ENCODE measurements around the gene OR4C46.
"Not testable (repeated sequence)": the region's sequence is repeated elsewhere in the genome, so short reads cannot be mapped to it uniquely, and the experiment has no call there.

Gene OR4C46

GRCh38 chr11:54603898-54604297 lies at the start of gene OR4C46:
TSS of gene OR4C46 (minus strand) at chr11:54603998. CDS start at chr11:54603998, 0 bp downstream.
- Histone ChIP-seq H3K9me3 (ENCODE audit: control insufficient read depth, insufficient read depth, low read length) (peaks cover 6% of the 10 kb centered on the region), H3K27me3 (ENCODE audit: control insufficient read depth, insufficient read depth, low read length) (no peaks in the 10 kb centered on the region)

GRCh38 chr11:54645606-54646005 lies 41.8 kb upstream of the OR4C46 start:
- H3K27me3 ChIP-seq (ENCODE audit: control insufficient read depth, insufficient read depth, low read length); H3K4me1 ChIP-seq (ENCODE audit: control insufficient read depth, insufficient read depth, low read length); H3K4me3 ChIP-seq (ENCODE audit: low read depth, low read length); H3K36me3 ChIP-seq (ENCODE audit: control insufficient read depth, insufficient read depth, low read length); H3K9me3 ChIP-seq (ENCODE audit: control insufficient read depth, insufficient read depth, low read length); H3K9ac ChIP-seq (ENCODE audit: low read depth, low read length): not testable (repeated sequence)

More at GRCh38 chr11:54603898-54604297, at the start of gene OR4C46:
- no peaks in the 10 kb centered on the region for H3K36me3 ChIP-seq (ENCODE audit: control insufficient read depth, insufficient read depth, low read length)
- H3K9ac ChIP-seq (ENCODE audit: low read depth, low read length) = no peak within 1 kb of the TSS
- H3K4me3 ChIP-seq (ENCODE audit: low read depth, low read length) = no peak within 1 kb of the TSS
- no peaks in the 10 kb centered on the region for H3K4me1 ChIP-seq (ENCODE audit: control insufficient read depth, insufficient read depth, low read length)

- H3K27me3 ChIP-seq (ENCODE audit: control insufficient read depth, insufficient read depth, low read length); H3K9ac ChIP-seq (ENCODE audit: low read depth, low read length); H3K4me3 ChIP-seq (ENCODE audit: low read depth, low read length); H3K36me3 ChIP-seq (ENCODE audit: control insufficient read depth, insufficient read depth, low read length); H3K4me1 ChIP-seq (ENCODE audit: control insufficient read depth, insufficient read depth, low read length): not testable (repeated sequence)
- peaks cover 14% of the 10 kb centered on the region for H3K9me3 ChIP-seq (ENCODE audit: control insufficient read depth, insufficient read depth, low read length)
Observed at GRCh38 chr11:54561439-54561838, 42.4 kb downstream of the OR4C46 start.

- Histone ChIP-seq H3K9me3 (ENCODE audit: control insufficient read depth, insufficient read depth, low read length) (peaks cover 14% of the 10 kb centered on the region), H3K4me1 (ENCODE audit: control insufficient read depth, insufficient read depth, low read length) (no peaks in the 10 kb centered on the region), H3K27me3 (ENCODE audit: control insufficient read depth, insufficient read depth, low read length) (no peaks in the 10 kb centered on the region), H3K36me3 (ENCODE audit: control insufficient read depth, insufficient read depth, low read length) (no peaks in the 10 kb centered on the region), H3K9ac (ENCODE audit: low read depth, low read length) (no peak overlapping the region), H3K4me3 (ENCODE audit: low read depth, low read length) (no peak overlapping the region)
Observed at GRCh38 chr11:54558919-54559318, 44.9 kb downstream of the OR4C46 start.

- Histone ChIP-seq H3K4me3 (ENCODE audit: low read depth, low read length) (no peak overlapping the region), H3K36me3 (ENCODE audit: control insufficient read depth, insufficient read depth, low read length) (no peaks in the 10 kb centered on the region), H3K4me1 (ENCODE audit: control insufficient read depth, insufficient read depth, low read length) (no peaks in the 10 kb centered on the region), H3K27me3 (ENCODE audit: control insufficient read depth, insufficient read depth, low read length) (no peaks in the 10 kb centered on the region), H3K9ac (ENCODE audit: low read depth, low read length) (no peak overlapping the region), H3K9me3 (ENCODE audit: control insufficient read depth, insufficient read depth, low read length) (peaks cover 14% of the 10 kb centered on the region)
Observed at GRCh38 chr11:54558407-54558806, 45.4 kb downstream of the OR4C46 start.
